Uterus (tissue), 4 donors: Measurements from ENCODE around the gene WBP1. TPM values are rescaled to one million over a fixed set of nuclear protein-coding genes. Genes with fewer than 3 reads are reported as not detected.

Source experiments
- DNase-seq, 2 donors: peaks; one replicate each; pipeline ENCODE4 v3.0.0-alpha.2; 2019 to 2020
- H3K27ac ChIP-seq, 2 donors: fragments of 200-600 bp; sonication (generic); 1 replicate in 1 of 2; 2 replicates in 1 of 2; pipeline ENCODE4 v1.5.1; 2016 to 2018
- H3K27me3 ChIP-seq, 2 donors: fragments of 200-600 bp; sonication (generic); one replicate each; pipeline ENCODE4 v1.5.1; 2018 to 2019; ENCODE audit warnings: control low read depth in 1 of 2
- H3K36me3 ChIP-seq, 2 donors: fragments of 200-600 bp; sonication (generic); one replicate each; pipeline ENCODE4 v1.5.1; 2019; ENCODE audit warnings: control low read depth in 1 of 2
- H3K4me1 ChIP-seq, 2 donors: fragments of 200-600 bp; sonication (generic); one replicate each; pipeline ENCODE4 v1.5.1; 2018 to 2019; ENCODE audit warnings: control low read depth in 1 of 2
- H3K4me3 ChIP-seq, 2 donors: fragments of 200-600 bp; sonication (generic); 1 replicate in 1 of 2; 2 replicates in 1 of 2; pipeline ENCODE4 v1.5.1; 2018 to 2019; ENCODE audit warnings: mild to moderate bottlenecking in 1 of 2
- H3K9me3 ChIP-seq, 2 donors: fragments of 200-600 bp; sonication (generic); one replicate each; pipeline ENCODE4 v1.5.1; 2019; ENCODE audit warnings: control low read depth in 1 of 2
- POLR2A ChIP-seq, 2 donors: fragments of 450-650 bp; IDR thresholded peaks; one replicate each; pipeline ENCODE4 v1.6.1; 2016; ENCODE audit warnings: antibody characterized with exemption in 2 of 2, mild to moderate bottlenecking in 1 of 2, moderate library complexity in 1 of 2
- intact Hi-C: fragments of 100-400 bp; cut with DNase I; formaldehyde crosslinking; loops from one replicate; pipeline ENCODE4 v1.15.1; 2023; ENCODE audit warnings: low total_unique reads
- total RNA-seq, 4 donors: library from RNA; depleted of rRNA in 3 of 4; stranded (reverse); fragments of >200 nt in 3 of 4; gene quantifications; one replicate each; pipeline versions ENCODE4 v1.1.0 to v1.2.4, GENCODE V29; 2014 to 2023
- TF ChIP-seq, protein P1 (sequence below), 4 experiments: fragments of 200-600 bp in 2 of 4; fragments of 450-650 bp in 2 of 4; sonication (generic) in 2 of 4; IDR thresholded peaks; one replicate each; pipeline ENCODE4 v1.5.1; 2016 to 2019; ENCODE audit warnings: antibody characterized with exemption in 4 of 4, mild to moderate bottlenecking in 2 of 4, moderate library complexity in 1 of 4
- donor health status: DM: yes; HTN: yes; CAD: no.

The WBP1 gene
- total RNA-seq, 4 donors from 2014 or later: 25.4 to 74.2 (median 50.8) TPM

DNA sequence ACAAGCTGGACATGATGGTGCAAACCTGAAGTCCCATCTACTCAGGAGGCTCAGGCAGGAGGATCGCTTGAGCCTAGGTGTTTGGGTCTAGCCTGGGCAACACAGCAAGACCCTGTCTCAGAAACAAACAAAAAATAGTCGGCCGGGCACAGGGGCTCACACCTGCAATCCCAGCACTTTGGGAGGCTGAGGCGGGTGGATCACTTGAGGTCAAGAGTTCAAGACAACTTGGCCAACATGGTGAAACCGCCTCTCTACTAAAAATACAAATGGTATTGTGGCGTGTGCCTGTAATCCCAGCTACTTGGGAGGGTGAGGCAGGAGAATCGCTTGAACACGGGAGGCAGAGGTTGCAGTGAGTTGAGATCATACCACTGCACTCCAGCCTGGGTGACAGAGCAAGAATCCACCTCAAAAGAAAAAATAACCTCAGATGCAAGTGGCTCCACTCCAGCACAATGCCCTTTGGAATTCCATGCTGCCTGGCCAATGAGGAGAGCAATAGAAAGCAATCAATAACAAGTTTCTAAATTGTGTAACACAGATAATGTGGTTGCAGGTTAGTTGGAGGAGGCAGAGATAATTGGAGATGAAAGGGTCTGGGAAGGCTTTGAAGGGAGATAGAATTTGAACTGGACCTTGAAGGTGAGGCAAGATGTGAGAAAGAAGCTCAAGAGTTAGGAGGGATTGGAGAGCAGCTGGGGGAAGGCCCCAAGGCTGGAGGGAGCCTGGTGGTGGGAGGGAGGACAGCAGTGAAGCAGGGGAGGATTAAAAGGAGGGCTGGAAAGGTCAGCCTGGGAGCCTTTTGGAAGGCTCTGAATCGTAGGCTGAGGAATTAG, 30.6 kb downstream of the WBP1 start:
- Histone ChIP-seq H3K9me3 (no peaks in the 10 kb centered on the region), H3K4me3 (no peak overlapping the region), H3K27me3 (no peaks in the 10 kb centered on the region), H3K27ac (no peak overlapping the region), H3K4me1 (no peaks in the 10 kb centered on the region), H3K36me3 (no peaks in the 10 kb centered on the region)
- intact Hi-C loops: no loop called here
- TF ChIP-seq POLR2A (IDR thresholded peaks at IDR 0.05): no peak
- TF ChIP-seq, protein P1, sequence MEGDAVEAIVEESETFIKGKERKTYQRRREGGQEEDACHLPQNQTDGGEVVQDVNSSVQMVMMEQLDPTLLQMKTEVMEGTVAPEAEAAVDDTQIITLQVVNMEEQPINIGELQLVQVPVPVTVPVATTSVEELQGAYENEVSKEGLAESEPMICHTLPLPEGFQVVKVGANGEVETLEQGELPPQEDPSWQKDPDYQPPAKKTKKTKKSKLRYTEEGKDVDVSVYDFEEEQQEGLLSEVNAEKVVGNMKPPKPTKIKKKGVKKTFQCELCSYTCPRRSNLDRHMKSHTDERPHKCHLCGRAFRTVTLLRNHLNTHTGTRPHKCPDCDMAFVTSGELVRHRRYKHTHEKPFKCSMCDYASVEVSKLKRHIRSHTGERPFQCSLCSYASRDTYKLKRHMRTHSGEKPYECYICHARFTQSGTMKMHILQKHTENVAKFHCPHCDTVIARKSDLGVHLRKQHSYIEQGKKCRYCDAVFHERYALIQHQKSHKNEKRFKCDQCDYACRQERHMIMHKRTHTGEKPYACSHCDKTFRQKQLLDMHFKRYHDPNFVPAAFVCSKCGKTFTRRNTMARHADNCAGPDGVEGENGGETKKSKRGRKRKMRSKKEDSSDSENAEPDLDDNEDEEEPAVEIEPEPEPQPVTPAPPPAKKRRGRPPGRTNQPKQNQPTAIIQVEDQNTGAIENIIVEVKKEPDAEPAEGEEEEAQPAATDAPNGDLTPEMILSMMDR (IDR thresholded peaks at IDR 0.05): no peak
- DNase-seq: no peak

DNA sequence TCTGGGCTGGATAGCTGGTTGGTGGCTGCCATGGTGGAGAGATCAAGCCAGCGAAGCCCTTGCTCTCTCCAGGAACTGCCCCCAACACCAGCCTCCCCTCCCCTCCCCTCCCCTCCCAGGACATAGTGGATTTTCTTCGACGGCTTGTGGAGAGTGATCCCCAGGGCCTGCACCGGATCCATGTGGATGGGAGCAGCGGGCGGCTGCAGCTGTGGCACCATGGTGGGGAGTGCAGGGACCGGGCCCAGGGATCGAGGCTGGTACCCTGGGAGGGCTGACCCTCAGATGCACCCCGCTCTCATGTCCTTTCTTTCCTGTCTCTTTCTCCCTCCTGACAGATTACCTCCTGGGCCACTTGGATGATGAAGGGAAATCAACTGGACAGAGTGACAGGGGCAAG, 31.7 kb downstream of the WBP1 start:
- Histone ChIP-seq H3K9me3 (no peaks in the 10 kb centered on the region), H3K36me3 (no peaks in the 10 kb centered on the region), H3K4me1 (no peaks in the 10 kb centered on the region), H3K27me3 (no peaks in the 10 kb centered on the region), H3K27ac (no peak overlapping the region), H3K4me3 (no peak overlapping the region)
- TF ChIP-seq POLR2A (IDR thresholded peaks at IDR 0.05): no peak
- TF ChIP-seq, protein P1 (IDR thresholded peaks at IDR 0.05): no peak
- no peak for DNase-seq
- intact Hi-C loops: no loop called here

DNA sequence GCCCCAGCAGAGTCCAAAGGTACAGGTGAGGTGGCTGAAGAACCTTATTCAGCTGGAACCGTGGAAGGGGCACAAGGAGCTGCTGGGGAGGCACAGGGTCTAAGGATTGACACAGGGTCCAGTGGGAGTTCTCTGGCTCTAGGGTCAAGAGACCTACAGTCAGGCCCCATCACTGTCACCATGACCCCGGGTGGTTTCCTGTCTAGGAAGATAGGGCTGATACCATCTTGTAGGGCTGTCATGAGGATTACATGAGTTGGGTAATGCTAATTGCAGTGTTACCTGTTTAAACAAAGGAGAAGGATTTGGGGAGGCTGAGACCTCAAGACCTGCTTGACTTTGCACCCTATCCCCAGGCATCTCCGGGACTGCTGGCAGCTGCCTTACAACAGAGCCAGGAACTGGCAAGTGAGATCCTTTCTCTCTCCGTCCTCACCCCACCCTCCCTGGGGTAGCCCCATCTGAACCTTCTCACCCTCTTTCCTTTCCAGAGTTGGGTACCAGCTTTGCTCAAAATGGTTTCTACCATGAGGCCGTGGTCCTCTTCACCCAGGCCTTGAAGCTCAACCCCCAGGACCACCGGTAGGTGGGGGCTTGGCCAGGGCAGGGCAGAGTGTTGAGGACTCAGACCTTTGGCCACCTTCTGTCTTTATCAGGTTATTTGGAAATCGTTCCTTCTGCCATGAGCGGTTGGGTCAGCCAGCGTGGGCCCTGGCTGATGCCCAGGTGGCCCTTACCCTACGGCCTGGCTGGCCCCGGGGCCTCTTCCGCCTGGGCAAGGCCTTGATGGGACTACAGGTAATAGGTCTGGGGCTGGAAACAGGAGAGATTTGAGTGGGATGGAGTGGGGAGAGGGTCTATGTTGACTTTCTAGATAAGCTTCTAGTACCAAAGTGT, 33.7 kb downstream of the WBP1 start:
- DNase-seq: no peak
- H3K36me3 ChIP-seq: no peaks in the 10 kb centered on the region
- no peaks in the 10 kb centered on the region for H3K27me3 ChIP-seq
- TF ChIP-seq, protein P1 (IDR thresholded peaks at IDR 0.05): no peak
- TF ChIP-seq POLR2A (IDR thresholded peaks at IDR 0.05): no peak
- H3K4me3 ChIP-seq: no peak overlapping the region
- no peak overlapping the region for H3K27ac ChIP-seq
- no peaks in the 10 kb centered on the region for H3K4me1 ChIP-seq
- no peaks in the 10 kb centered on the region for H3K9me3 ChIP-seq
- intact Hi-C loops: no loop called here

DNA sequence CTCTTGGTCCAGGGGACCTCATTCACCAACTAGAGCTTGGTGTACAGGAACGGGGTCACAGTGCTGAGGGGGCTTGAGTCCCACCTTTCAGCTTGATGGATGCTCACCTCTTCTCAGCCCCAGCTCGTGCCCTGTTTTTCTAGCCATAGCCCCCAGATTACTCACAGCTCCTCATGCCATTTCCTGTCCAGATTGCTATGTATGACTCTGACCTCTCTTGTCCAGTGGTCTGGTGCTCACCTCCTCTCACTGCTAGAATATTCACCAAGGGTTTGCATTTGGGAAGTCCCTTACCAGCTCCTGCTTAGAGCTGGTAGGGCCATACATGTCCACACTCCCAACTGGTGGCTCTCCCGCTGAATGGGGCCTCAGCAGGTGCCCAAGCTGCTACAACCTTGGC, 35.3 kb downstream of the WBP1 start:
- intact Hi-C loops: no loop called here
- DNase-seq: no peak
- H3K27me3 ChIP-seq: peaks cover 0 to 9% of the 10 kb centered on the region in 2 donors
- TF ChIP-seq, protein P1 (IDR thresholded peaks at IDR 0.05): no peak
- no peak for TF ChIP-seq POLR2A (IDR thresholded peaks at IDR 0.05)
- H3K36me3 ChIP-seq: no peaks in the 10 kb centered on the region
- peaks cover 0 to 9% of the 10 kb centered on the region in 2 donors for H3K4me1 ChIP-seq
- H3K9me3 ChIP-seq: no peaks in the 10 kb centered on the region
- H3K27ac ChIP-seq: no peak overlapping the region
- no peak overlapping the region for H3K4me3 ChIP-seq

DNA sequence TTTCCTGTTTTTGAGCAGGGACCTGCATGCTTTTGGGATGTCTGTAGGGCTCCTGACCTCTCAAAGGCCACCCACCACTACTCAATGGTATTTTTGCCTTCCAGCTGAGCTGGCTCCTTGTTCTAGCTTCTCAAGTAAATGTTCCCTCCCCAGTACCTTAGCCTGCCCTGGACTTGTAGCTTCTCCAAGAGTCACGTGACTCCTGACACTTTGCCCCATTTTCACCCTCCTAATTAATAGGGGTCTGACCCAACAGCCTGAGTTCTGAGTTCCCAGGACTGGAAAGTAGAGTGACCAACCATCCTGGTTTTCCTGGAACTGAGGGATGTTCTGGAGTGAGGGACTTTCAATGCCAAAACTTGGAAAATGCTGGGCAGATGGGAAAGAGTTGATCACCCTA, 37.2 kb downstream of the WBP1 start:
- TF ChIP-seq POLR2A (IDR thresholded peaks at IDR 0.05): no peak
- TF ChIP-seq, protein P1 (IDR thresholded peaks at IDR 0.05): no peak
- no peak for DNase-seq
- Histone ChIP-seq H3K4me3 (no peak overlapping the region), H3K4me1 (peaks cover 0 to 15% of the 10 kb centered on the region in 2 donors), H3K36me3 (no peaks in the 10 kb centered on the region), H3K27ac (no peak overlapping the region), H3K27me3 (peaks cover 4 to 25% of the 10 kb centered on the region in 2 donors), H3K9me3 (no peaks in the 10 kb centered on the region)
- intact Hi-C loops: no loop called here
